Panc1 (cell line): Measurements from ENCODE around the gene OSGIN1.

Experiments used
- POLR2AphosphoS5 ChIP-seq: IDR thresholded peaks from 2 replicates; pipeline ENCODE4 v1.6.1; 2012; ENCODE audit warnings: mild to moderate bottlenecking, low read depth, low read length, moderate library complexity
- SIN3A ChIP-seq: IDR thresholded peaks from 2 replicates; pipeline ENCODE4 v1.6.1; 2012; ENCODE audit warnings: low read depth, mild to moderate bottlenecking, low read length, moderate library complexity, borderline replicate concordance; ENCODE audit not compliant: insufficient read depth
- TF ChIP-seq, protein P1 (sequence below): fragments of 450-650 bp; IDR thresholded peaks from 2 replicates; pipeline ENCODE4 v1.5.1; 2017; ENCODE audit warnings: mild to moderate bottlenecking
- TF ChIP-seq, protein P2 (sequence below), 2 experiments: IDR thresholded peaks; 2 replicates each; pipeline ENCODE4 v1.6.1; 2011 to 2012; ENCODE audit warnings: low read depth in 2 of 2, control low read depth in 1 of 2, low read length in 1 of 2, mild to moderate bottlenecking in 1 of 2, moderate library complexity in 1 of 2; ENCODE audit not compliant: insufficient read depth in 1 of 2

DNA sequence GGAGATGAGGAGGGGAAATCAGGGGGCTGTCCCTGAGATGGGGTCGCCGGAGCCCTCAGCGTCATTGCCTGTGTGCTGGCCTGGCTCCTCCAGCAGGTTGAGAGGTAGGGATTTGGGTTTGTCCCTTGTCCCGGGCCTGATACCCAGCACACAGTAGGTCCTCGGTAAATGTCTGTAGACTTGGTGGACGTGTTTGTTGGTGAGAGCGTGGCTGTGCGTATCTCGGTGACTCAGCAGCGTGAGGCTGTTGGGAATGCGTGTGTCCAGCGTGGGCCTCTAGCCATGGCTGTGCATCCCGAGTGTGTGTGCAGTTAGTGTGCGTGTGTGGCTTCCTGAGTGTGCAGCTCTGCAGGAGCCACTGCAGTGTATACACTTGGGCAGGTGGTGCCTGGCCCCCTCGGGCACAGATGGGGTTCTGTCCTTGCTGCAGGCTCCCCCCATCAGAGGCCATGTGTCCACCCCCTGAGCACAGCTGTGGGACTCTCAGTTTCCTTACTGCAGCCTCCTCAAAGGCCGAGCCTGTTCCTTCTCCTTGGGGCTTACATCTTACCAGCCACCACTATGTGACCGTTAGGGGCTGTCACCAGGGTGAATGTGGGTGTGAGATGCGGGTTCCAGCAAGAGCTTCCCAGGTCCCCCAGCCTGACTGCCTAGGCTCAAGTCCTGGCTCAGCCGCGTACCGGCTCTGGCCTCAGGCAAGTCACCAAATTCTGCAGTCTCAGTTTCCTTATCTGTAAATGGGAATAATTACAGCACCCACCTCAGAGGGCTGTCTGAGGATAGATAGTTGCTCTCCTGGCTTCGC, 20.7 kb downstream of the OSGIN1 start:
- TF ChIP-seq, protein P1, sequence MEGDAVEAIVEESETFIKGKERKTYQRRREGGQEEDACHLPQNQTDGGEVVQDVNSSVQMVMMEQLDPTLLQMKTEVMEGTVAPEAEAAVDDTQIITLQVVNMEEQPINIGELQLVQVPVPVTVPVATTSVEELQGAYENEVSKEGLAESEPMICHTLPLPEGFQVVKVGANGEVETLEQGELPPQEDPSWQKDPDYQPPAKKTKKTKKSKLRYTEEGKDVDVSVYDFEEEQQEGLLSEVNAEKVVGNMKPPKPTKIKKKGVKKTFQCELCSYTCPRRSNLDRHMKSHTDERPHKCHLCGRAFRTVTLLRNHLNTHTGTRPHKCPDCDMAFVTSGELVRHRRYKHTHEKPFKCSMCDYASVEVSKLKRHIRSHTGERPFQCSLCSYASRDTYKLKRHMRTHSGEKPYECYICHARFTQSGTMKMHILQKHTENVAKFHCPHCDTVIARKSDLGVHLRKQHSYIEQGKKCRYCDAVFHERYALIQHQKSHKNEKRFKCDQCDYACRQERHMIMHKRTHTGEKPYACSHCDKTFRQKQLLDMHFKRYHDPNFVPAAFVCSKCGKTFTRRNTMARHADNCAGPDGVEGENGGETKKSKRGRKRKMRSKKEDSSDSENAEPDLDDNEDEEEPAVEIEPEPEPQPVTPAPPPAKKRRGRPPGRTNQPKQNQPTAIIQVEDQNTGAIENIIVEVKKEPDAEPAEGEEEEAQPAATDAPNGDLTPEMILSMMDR: no peak
- TF ChIP-seq POLR2AphosphoS5: no peak
- TF ChIP-seq SIN3A: no peak
- TF ChIP-seq, protein P2, sequence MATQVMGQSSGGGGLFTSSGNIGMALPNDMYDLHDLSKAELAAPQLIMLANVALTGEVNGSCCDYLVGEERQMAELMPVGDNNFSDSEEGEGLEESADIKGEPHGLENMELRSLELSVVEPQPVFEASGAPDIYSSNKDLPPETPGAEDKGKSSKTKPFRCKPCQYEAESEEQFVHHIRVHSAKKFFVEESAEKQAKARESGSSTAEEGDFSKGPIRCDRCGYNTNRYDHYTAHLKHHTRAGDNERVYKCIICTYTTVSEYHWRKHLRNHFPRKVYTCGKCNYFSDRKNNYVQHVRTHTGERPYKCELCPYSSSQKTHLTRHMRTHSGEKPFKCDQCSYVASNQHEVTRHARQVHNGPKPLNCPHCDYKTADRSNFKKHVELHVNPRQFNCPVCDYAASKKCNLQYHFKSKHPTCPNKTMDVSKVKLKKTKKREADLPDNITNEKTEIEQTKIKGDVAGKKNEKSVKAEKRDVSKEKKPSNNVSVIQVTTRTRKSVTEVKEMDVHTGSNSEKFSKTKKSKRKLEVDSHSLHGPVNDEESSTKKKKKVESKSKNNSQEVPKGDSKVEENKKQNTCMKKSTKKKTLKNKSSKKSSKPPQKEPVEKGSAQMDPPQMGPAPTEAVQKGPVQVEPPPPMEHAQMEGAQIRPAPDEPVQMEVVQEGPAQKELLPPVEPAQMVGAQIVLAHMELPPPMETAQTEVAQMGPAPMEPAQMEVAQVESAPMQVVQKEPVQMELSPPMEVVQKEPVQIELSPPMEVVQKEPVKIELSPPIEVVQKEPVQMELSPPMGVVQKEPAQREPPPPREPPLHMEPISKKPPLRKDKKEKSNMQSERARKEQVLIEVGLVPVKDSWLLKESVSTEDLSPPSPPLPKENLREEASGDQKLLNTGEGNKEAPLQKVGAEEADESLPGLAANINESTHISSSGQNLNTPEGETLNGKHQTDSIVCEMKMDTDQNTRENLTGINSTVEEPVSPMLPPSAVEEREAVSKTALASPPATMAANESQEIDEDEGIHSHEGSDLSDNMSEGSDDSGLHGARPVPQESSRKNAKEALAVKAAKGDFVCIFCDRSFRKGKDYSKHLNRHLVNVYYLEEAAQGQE (IDR thresholded peaks at IDR 0.05; ENCODE audit: insufficient read depth in 1 of 2, low read depth in 2 of 2, low read length in 1 of 2): no peak
